Hippocampal formation (tissue), 2 donors: ENCODE measurements around the gene OPTC.
A peak's percentile ranks its signal among the peaks of the same experiment; 100 is the strongest.

ENCODE experiments used
- DNase-seq, 2 donors: peaks; one replicate each; lab custom pipeline; 2025; lab: John Stamatoyannopoulos, UW

Gene OPTC

GRCh38 chr1:203491664-203492063 is 2.3 kb upstream of the OPTC start:
- no peak for DNase-seq

DNA sequence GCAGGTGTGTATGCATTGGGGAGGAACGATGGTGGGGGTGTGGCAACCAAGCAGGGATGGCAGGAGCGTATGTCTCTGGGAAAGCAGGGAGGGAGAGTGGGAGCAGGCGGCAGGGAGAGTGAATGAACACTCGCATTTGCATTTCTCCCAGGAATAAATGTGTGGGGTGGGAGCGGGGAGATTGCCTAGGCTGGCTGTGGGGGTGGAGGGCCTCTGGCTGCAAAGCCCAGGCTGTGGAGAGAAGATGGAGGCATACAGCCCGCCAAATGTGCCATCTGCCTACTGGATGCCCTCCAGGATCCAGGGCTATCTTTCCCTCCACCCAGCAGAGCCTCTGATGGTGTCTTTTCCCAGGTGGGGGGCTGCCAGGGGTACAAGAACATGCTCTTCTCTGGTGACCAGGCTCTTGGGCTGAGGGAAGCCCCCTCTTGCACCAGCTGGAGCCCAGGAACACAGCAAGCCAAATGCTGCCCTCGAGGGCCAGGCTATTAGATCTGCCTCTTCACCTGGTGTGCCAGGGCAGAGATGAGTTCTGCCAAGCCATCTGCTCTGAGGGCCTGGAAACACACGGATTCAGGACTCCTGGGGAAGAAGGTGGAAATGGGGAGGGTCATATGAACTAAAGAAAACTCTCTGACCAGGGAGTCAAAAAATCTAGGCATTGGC is 1.7 kb upstream of the OPTC start:
- DNase-seq = peak in 1 of 2 donors; percentile 43

GRCh38 chr1:203492748-203493130 is 1.2 kb upstream of the OPTC start:
- DNase-seq = no peak

GRCh38 chr1:203495845-203496244 is 1.9 kb downstream of the OPTC start:
- DNase-seq = no peak

DNA sequence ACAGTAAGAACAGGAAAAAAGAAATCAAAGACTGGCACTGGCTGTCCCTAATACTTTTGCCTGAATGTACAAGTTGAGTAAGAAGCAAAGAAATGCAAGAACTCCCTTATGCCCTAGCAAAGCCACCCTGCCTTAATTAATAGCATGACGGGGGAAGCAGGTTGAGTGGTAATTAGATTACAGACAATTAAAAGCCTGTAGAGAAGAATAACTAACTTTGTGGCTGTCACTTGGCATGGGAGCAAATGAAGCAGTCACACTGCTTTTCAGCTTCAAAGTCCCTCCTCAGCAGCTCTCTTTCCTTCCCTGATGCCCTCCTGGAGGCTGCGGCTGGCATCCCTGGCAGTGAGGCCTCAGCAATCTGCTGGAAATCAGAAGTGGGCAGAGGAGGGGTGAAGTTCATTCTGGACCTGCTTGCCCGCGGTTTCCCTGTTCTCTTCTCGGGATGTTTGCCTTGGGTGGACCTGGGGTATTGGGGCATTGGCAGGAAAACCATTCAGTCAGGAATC is 3.4 kb downstream of the OPTC start:
- DNase-seq = no peak

DNA sequence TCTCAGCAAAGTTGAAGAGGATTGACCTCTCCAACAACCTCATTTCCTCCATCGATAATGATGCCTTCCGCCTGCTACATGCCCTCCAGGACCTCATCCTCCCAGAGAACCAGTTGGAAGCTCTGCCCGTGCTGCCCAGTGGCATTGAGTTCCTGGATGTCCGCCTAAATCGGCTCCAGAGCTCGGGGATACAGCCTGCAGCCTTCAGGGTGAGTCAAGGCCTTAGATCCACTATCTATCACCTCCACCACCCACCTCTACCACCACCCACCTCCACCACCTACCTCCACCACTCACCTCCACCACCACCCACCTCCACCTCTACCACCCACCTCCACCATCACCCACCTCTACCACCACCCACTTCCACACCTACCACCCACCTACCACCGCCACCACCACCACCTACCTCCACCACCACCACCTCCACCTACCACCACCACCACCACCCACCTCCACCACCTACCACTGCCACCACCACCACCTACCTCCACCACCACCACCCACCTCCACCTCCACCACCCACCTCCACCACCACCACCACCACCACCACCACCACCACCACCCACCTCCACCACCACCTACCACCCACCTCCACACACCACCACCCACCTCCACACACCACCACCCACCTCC is 5.8 kb downstream of the OPTC start:
- DNase-seq = no peak

GRCh38 chr1:203500279-203500678 is 6.3 kb downstream of the OPTC start:
- no peak for DNase-seq

DNA sequence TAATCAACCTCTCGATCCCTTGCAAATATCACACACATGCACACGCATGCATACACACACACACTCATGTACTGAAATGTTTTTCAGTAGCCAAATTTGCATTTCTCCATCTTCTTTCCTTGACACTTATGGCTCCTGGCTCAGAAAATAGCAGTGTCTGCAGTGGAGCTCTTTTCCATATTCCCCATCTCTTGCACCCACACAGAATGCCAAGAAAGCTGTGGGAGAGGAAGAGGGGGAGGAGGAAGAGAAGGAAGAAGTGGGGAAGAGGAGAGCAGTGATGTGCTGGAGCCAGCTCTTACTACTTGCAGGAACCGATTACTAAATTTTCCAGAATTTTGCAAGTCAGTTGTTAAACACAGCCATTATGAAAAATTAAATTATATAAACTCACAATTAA is 9.9 kb downstream of the OPTC start:
- no peak for DNase-seq

DNA sequence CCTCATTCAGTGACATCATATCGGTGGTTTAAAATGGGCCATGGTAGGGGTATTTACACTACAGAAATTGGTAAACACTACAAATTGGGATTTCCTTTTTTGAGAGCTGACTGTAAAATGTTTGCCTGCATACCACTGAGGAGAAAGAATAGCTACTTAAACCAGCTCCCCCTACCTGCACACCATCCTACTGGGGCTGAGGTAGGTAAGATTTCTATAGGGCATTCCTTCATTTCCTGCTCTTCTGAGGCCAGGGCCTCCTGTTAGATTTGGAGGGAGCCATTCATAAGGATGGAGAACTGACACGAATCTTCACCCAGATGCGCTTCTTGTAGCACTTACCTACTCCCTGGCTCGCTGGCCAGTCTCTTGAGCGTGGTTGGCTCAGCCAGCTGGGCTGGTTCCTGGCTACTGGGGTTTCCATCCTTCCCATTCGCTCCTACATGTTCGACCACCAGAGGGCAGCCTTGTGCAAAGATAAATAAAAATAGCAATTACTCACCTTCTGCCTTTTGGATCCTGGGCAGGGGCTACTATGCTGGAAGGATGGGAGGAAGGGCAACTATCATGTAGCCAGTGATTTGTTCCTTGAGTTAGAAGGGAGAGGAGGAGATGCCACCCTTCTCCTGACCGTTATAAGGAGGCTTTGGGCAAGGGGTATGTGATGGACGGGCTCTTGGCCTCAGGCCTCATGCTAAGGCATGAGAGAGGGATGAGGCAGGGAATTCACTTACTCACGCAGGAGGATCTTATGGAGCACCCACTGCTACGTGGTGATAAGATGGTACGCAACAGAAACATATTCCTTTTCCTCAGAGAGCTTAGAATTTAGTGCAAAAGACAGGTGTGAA is 10.7 kb downstream of the OPTC start:
- peak; percentile 61 to 70 for DNase-seq

GRCh38 chr1:203505526-203506204 is 11.7 kb downstream of the OPTC start:
- DNase-seq = no peak

DNA sequence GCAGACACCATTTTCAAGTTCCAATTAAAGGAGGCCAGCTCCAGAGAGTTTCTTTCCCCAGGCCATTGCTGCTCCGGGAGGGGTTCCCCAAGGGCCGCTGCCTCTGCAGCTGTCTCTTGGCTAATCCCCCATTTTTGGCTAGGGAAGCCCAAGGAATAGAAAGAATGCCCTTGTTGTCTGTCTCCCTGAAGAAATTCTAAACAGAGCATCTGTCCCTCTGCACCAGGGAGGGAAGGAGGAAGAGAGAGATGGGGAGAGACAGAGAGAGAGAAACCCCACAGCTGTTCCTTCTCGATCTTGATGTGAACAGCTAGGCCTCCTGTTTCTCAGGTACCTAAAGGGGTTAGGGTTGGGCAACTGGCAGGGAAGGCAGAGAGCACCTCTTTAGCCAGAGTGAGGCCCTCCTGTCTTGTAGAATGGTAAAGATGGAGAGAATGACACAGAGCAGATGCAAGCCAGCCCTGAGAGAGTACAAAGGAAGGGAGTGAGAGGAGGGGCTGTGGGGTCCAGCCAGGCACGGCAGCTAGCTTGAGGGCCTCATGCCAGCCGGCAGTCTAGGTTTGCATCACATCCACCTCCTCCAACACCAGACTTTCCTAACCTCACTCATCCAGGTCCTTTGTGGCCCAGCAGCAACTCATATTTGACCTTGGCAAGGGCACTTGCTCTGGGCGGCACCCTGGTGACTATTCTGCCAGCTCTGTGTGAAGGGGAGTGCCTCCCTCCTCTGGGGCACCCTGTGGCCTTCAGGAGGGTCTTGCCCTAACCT is 13.1 kb downstream of the OPTC start:
- no peak for DNase-seq

- no peak for DNase-seq
These were observed 13.8 kb downstream of the OPTC start for GRCh38 chr1:203507759-203508158.

DNA sequence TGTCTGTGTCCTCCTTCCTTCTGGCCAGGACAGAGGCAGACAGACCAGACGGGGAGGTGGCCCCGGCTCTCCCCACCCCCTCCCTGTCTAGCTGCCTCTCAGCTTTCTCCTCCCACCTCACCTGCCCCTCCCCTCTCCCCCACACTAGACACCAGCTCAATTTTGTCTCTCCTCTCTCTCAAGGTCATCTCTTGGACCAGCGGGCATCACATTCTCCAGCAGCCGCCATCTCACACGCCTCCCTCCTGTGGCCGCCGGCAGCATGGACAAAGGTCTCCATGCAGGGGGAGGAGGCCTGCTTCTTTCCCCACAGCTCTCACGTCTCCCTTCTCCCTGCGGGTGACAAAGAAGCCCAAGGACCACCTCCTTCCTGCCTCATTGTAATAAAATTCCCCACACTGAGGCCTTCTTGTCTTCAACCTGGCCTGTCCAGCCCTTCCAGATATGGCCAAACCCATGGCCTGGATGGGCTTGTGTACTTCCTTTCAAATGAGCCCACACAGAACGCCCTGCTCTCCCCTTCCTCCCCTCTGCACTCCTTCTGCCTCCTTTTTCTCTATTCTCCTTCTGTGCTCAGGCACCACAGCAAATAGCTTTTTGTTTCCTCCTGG is 14.6 kb downstream of the OPTC start:
- no peak for DNase-seq

DNA sequence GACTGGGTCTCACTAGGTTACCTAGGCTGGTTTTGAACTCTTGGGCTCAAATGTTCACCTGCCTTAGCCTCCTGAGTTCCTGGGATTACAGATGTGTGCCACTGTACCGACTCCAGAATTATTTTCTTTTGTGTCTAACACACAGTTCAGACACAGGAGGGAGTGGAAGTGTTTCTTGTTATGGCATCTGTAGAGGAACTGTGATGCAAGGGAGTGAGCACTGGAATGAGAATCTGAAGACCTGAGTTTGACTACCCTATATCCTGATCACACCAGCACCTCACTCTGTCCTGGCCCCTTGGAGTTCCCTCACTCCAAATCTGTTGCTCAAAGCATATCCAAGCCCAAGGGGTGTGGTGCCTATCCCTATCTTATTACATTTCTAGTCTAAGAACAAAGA is 15.2 kb downstream of the OPTC start:
- no peak for DNase-seq

GRCh38 chr1:203511513-203511912 is 17.6 kb downstream of the OPTC start:
- DNase-seq = no peak

- DNase-seq = no peak
These were observed 18.0 kb downstream of the OPTC start for GRCh38 chr1:203511930-203512329.

GRCh38 chr1:203512517-203512847 is 18.5 kb downstream of the OPTC start:
- DNase-seq = no peak

- no peak for DNase-seq
These were observed 19.1 kb downstream of the OPTC start for GRCh38 chr1:203512848-203513584.

DNA sequence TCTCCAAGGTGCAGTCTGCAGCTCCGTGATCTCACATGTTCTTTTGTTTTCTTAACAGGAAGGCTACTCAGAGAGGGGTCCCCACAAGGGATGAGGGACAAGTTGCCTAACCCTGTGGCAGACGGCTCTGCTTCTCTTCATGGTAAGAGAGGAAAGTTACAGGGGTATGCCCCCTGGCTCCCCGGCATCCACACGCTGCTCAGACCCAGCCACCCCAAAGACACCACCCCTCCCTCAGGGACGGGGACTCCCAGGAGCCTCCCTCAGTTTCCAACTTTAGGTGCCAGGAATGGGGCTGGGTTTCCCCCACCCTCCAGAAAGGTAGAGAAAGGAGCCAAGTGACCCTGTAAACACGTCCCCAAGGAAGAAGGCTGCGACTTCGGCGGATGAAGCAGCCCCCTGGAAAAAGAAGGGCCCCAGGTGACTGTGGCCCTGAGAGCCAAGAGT is 19.7 kb downstream of the OPTC start:
- no peak for DNase-seq

DNA sequence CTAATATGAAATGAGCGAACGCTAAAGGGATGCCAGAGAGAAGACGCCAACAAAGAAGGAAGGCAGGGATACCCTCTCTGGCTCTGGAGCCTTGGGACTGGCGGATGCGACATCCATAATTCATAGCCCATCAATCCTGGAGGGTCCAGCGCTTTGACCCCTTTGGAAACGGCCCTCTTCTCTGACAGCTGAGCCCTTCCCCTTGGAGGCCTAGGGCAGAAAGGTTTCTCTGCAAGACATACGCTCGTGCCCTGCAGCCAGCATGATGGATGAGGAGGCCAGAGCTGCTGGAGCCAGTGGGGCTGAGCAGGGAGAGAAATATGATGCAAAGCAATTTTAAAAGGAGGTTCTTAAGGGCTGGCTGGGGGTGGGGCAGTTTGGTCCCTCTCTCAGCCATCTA is 22.2 kb downstream of the OPTC start:
- no peak for DNase-seq
